Measurements from ENCODE around the gene KIF22. TPM values are rescaled to one million over a fixed set of nuclear protein-coding genes. Genes with fewer than 3 reads are reported as not detected.
"Not testable (repeated sequence)": the region's sequence is repeated elsewhere in the genome, so short reads cannot be mapped to it uniquely, and the experiment has no call there.

Gene KIF22
- total RNA-seq, 1 donor: 78.5 TPM

DNA sequence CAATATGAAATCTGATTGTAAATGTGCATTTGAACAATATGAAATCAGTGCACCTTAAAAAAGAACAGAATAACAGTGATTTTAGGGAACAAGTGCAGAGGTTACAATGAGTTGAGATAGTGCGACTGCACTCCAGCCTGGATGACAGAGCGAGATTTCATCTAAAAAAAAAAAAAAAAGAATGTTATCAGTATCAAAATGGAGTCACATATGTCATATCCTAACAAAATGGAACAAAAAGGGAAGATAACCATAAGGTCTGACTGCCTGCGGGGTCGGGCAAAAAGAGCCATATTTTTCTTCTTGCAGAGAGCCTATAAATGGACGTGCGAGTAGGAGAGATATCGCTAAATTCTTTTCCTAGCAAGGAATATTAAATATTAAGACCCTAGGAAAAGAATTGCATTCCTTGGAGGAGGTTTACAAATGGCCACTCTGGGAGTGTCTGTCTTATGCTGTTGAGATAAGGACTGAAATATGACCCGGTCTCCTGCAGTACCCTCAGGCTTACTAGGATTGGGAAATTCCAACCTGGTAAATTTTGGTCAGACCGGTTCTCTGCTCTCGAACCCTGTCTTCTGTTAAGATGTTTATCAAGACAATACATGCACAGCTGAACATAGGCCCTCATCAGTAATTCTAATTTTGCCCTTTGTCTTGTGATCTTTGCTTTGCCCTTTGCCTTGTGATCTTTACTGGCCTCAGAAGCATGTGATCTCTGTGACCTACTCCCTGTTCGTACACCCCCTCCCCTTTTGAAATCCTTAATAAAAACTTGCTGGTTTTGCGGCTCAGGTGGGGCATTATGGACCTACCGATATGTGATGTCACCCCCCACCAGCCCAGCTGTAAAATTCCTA lies 7.2 kb upstream of the KIF22 start:
- H3K4me1 ChIP-seq (ENCODE audit: insufficient read depth, low read length): peaks cover 12% of the 10 kb centered on the region
- not testable (repeated sequence) for H3K27me3 ChIP-seq (ENCODE audit: insufficient read depth, low read length); H3K9me3 ChIP-seq (ENCODE audit: low read depth, low read length); H3K4me3 ChIP-seq (ENCODE audit: low read length)

GRCh38 chr16:29784157-29784556 lies 6.4 kb upstream of the KIF22 start:
- no peak overlapping the region for H3K4me3 ChIP-seq (ENCODE audit: low read length)
- H3K4me1 ChIP-seq (ENCODE audit: insufficient read depth, low read length): peaks cover 12% of the 10 kb centered on the region
- no peaks in the 10 kb centered on the region for H3K27me3 ChIP-seq (ENCODE audit: insufficient read depth, low read length)
- H3K9me3 ChIP-seq (ENCODE audit: low read depth, low read length): no peaks in the 10 kb centered on the region

GRCh38 chr16:29784901-29785500 lies 5.5 kb upstream of the KIF22 start:
- H3K4me3 ChIP-seq (ENCODE audit: low read length): no peak overlapping the region
- H3K4me1 ChIP-seq (ENCODE audit: insufficient read depth, low read length): peaks cover 18% of the 10 kb centered on the region
- no peaks in the 10 kb centered on the region for H3K27me3 ChIP-seq (ENCODE audit: insufficient read depth, low read length)
- H3K9me3 ChIP-seq (ENCODE audit: low read depth, low read length): no peaks in the 10 kb centered on the region

DNA sequence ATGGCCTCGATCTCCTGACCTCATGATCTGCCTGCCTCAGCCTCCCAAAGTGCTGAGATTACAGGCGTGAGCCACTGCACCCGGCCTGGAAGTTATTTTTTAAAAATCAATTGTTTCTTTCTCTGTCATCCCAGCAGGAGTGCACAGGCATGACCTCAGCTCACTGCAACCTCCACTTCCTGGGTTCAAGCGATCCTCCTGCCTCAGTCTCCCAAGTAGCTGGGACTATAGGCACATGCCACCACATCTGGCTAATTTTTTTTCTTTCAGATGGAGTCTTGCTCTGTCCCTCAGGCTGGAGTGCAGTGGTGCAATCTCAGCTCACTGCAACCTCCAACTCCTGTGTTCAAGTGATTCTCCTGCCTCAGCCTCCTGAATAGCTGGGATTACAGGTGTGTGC lies 3.4 kb upstream of the KIF22 start:
- H3K4me3 ChIP-seq (ENCODE audit: low read length); H3K27me3 ChIP-seq (ENCODE audit: insufficient read depth, low read length); H3K9me3 ChIP-seq (ENCODE audit: low read depth, low read length): not testable (repeated sequence)
- peaks cover 32% of the 10 kb centered on the region for H3K4me1 ChIP-seq (ENCODE audit: insufficient read depth, low read length)

- H3K4me3 ChIP-seq (ENCODE audit: low read length): peak overlapping the region; percentile 42
- H3K9me3 ChIP-seq (ENCODE audit: low read depth, low read length): no peaks in the 10 kb centered on the region
- no peaks in the 10 kb centered on the region for H3K27me3 ChIP-seq (ENCODE audit: insufficient read depth, low read length)
- H3K4me1 ChIP-seq (ENCODE audit: insufficient read depth, low read length): peaks cover 50% of the 10 kb centered on the region
Observed at GRCh38 chr16:29789775-29790182, 772 bp upstream of the KIF22 start.

DNA sequence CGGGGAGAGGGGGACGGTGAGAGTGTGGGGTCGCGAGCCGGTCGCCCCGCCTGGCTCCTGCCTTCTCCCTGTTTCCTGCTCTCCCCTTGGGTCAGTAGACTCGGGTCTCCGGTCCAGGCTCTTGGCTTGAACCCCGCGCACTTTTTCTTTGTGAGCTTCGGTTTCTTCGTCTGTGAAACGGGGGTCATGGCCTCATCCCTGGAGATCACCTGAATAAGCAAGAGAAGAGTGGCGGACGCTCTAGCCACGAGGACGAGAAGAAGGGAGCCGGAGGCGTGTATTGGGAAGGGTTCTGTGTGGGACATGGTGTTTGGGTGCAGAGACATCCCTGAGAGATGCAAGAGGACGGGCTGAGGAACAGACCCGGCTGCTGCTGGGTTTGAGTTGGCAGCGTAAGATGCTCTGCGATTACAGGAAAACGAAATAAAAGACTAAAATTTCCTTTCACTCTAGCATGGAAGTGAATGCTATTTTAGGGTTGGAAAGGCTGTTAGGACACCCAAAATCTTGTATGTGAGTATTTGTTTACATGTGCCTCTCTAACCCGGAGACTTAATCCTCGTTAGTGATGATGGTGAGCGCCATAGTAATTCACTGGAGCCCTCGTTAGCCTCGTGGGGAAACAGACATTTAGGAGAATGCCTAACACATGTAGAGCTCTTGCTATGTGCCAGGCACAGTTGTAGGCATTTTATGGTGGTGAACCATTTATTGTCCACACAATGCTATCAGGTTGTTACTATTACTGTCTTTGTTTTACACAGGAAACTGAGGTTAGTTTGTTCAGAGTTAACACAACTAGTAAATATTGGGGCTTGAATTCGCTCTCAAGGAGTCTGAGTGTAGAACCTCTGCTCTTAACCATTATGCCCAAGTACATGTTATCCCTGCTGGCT lies 646 bp downstream of the KIF22 start:
- peaks cover 46% of the 10 kb centered on the region for H3K4me1 ChIP-seq (ENCODE audit: insufficient read depth, low read length)
- H3K4me3 ChIP-seq (ENCODE audit: low read length): peak overlapping the region; percentile 79

GRCh38 chr16:29791845-29792807 lies 1.6 kb downstream of the KIF22 start:
- peaks cover 46% of the 10 kb centered on the region for H3K4me1 ChIP-seq (ENCODE audit: insufficient read depth, low read length)
- no peaks in the 10 kb centered on the region for H3K9me3 ChIP-seq (ENCODE audit: low read depth, low read length)
- peak overlapping the region; percentile 79 for H3K4me3 ChIP-seq (ENCODE audit: low read length)
- H3K27me3 ChIP-seq (ENCODE audit: insufficient read depth, low read length): no peaks in the 10 kb centered on the region

More for the DNA sequence above, 646 bp downstream of the KIF22 start:
- no peaks in the 10 kb centered on the region for H3K9me3 ChIP-seq (ENCODE audit: low read depth, low read length)
- no peaks in the 10 kb centered on the region for H3K27me3 ChIP-seq (ENCODE audit: insufficient read depth, low read length)

DNA sequence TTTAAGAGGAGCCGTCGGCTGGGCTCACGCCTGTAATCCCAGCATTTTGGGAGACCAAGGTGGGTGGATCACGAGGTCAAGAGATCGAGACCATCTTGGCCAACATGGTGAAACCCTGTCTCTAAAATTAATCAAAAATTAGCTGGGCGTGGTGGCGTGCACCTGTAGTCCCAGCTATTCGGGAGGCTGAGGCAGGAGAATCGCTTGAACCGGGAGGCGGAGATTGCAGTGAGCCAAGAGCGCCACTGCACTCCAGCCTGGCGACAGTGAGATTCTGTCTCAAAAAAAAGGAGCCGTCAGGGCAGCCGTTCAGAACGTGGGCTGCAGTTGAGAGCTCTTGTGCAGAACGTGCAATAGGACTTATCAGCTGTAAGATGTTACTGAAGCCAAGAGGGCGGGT lies 2.6 kb downstream of the KIF22 start:
- H3K4me1 ChIP-seq (ENCODE audit: insufficient read depth, low read length): peaks cover 46% of the 10 kb centered on the region
- H3K4me3 ChIP-seq (ENCODE audit: low read length); H3K9me3 ChIP-seq (ENCODE audit: low read depth, low read length); H3K27me3 ChIP-seq (ENCODE audit: insufficient read depth, low read length): not testable (repeated sequence)

DNA sequence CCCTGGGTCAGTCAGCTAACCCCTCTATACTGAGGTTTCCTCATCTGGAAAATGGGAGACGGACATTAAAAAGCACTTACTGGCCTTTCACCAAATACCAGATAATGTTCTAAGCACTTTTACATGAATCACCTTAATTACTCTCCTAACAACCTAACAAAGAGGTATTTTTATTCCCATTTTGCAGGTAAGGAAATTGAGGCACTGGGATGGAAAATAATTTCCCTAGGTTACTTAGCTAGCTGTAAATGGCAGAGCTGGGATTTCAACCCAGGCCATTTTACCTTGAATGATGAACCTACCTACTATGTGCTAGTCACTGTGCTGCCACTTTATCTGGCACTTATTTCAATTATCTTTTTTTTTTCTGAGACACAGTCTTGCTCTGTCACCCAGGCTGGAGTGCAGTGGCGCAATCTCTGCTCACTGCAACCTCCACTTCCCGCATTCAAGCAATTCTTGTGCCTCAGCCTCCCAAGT lies 3.7 kb downstream of the KIF22 start:
- Histone ChIP-seq H3K9me3 (ENCODE audit: low read depth, low read length) (no peaks in the 10 kb centered on the region), H3K27me3 (ENCODE audit: insufficient read depth, low read length) (no peaks in the 10 kb centered on the region), H3K4me3 (ENCODE audit: low read length) (no peak overlapping the region), H3K4me1 (ENCODE audit: insufficient read depth, low read length) (peaks cover 46% of the 10 kb centered on the region)

DNA sequence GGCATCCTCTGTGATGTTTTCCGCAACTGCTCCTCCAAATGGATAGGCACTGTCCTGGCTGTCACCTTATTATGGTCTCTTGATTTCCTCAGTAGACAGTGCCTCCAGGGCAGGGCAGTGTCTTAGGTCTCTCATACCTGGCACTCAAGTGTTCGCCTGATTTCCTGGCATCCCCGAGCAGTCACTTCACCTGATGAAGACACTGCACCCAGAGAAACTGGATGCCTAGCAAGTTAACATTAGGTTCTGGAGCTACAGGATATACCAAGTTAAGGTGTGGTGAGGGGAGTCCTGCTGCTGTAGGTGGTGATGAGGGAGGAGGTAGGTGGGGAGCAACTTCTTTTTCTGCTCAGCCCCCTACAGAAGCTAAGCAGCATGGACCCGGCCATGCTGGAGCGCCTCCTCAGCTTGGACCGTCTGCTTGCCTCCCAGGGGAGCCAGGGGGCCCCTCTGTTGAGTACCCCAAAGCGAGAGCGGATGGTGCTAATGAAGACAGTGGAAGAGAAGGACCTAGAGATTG lies 11.9 kb downstream of the KIF22 start:
- no peaks in the 10 kb centered on the region for H3K9me3 ChIP-seq (ENCODE audit: low read depth, low read length)
- H3K27me3 ChIP-seq (ENCODE audit: insufficient read depth, low read length): no peaks in the 10 kb centered on the region
- peaks cover 18% of the 10 kb centered on the region for H3K4me1 ChIP-seq (ENCODE audit: insufficient read depth, low read length)
- no peak overlapping the region for H3K4me3 ChIP-seq (ENCODE audit: low read length)

DNA sequence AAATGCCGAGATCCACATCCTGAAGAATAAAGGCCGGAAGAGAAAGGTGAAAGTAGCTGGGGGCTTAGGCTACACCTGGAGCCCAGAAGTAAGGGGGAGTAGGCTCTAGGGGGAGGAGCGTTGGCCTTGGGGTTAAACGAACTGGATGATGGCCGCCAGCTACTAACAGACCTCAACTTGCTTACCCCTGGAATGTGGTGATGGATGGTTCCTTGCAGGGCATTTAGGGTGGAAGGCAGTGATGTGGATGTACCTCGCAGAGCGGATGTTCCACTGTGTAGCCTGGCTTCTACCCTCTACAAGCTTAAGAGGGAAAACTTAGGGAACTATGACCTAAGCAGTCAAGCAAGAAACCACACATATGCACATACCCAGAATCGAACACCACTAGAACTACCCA lies 13.5 kb downstream of the KIF22 start:
- Histone ChIP-seq H3K27me3 (ENCODE audit: insufficient read depth, low read length) (no peaks in the 10 kb centered on the region), H3K4me3 (ENCODE audit: low read length) (no peak overlapping the region), H3K4me1 (ENCODE audit: insufficient read depth, low read length) (peaks cover 33% of the 10 kb centered on the region), H3K9me3 (ENCODE audit: low read depth, low read length) (no peaks in the 10 kb centered on the region)

GRCh38 chr16:29804455-29805231 lies 14.1 kb downstream of the KIF22 start:
- Histone ChIP-seq H3K9me3 (ENCODE audit: low read depth, low read length) (no peaks in the 10 kb centered on the region), H3K4me1 (ENCODE audit: insufficient read depth, low read length) (peaks cover 38% of the 10 kb centered on the region), H3K4me3 (ENCODE audit: low read length) (peak overlapping the region; percentile 85), H3K27me3 (ENCODE audit: insufficient read depth, low read length) (no peaks in the 10 kb centered on the region)
